Mesenteric fat pad (tissue), 1 donor: Measurements from ENCODE around the gene DPPA5. TPM values are rescaled to one million over a fixed set of nuclear protein-coding genes. Genes with fewer than 3 reads are reported as not detected.
"Not testable (repeated sequence)": the region's sequence is repeated elsewhere in the genome, so short reads cannot be mapped to it uniquely, and the experiment has no call there.

Source experiments
- DNase-seq: peaks from one replicate; pipeline ENCODE4 v3.0.0-alpha.2; 2020; ENCODE audit warnings: low spot score
- total RNA-seq: library from RNA; stranded (reverse); fragmentation: NEBNext Ultra II Directional; extraction: Animal tissue kit (Norgen Biotek cat#: 25700); gene quantifications from one replicate; pipeline ENCODE4 v1.2.1, GENCODE V29; 2021
- donor health status: DM: yes; HTN: yes; CAD: no.

The DPPA5 gene
- total RNA-seq, 1 donor from 2014 or later = not detected

- not testable (repeated sequence) for DNase-seq
Observed at GRCh38 chr6:73303773-73304172, 50.3 kb downstream of the DPPA5 start.

Other genes with a start within 250 kb of the DPPA5 start
- not detected for gene KHDC1L, start 128.8 kb downstream of the DPPA5 start, total RNA-seq
- 0.35 TPM for gene KHDC1, start 91.1 kb downstream of the DPPA5 start, total RNA-seq
- not detected for gene KHDC3L, start 8.4 kb upstream of the DPPA5 start, total RNA-seq
- not detected for gene OOEP, start 15.6 kb upstream of the DPPA5 start, total RNA-seq
- gene DDX43, start 40.6 kb upstream of the DPPA5 start, total RNA-seq = 0.32 TPM
- 6.0 TPM for gene CGAS, start 98.0 kb upstream of the DPPA5 start, total RNA-seq
- gene MTO1, start 107.5 kb upstream of the DPPA5 start, total RNA-seq = 20.3 TPM
- 8,244 TPM for gene EEF1A1, start 166.8 kb upstream of the DPPA5 start, total RNA-seq